ENCODE data around the gene MOB4. TPM values are rescaled to one million over a fixed set of nuclear protein-coding genes. Genes with fewer than 3 reads are reported as not detected.

Gene MOB4
- total and polyA plus RNA-seq, 10 of the 15 experiments (the other 5 are each of a cell fraction or from before 2014, with no cell fraction given), result 13.5 to 44.2 (median 32.4) TPM

DNA sequence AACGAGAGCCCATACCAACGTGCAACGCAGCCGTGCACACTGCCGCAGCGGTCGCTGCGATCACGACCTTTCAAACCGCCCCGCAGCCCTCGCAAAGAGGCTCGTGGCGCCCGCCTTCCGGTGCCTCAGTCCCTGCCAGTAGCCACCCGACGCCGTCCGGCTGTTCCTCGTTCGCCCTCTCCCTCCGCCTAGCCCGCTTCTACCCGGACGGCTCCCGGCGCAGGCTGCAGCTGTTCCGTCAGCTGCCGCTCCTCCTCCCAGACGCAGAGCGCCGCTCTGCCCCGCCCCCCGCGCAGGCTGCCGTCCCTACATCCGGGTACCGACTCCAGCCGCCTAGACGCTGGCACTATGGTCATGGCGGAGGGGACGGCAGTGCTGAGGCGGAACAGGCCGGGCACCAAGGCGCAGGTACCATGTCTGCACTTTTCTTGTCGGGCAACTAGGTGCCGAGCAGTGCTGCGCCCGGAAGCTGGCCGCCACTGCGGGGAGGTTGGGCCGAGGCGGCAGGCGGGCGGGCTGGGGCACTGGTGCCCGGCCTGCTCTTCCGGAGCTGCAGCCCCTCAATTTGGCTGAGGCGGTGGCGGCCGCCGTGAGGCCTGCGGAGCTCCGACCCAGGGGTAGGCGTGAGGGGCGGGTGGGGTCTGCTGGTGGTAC is at the start of gene MOB4 (continued):
- TF ChIP-seq, protein P1, sequence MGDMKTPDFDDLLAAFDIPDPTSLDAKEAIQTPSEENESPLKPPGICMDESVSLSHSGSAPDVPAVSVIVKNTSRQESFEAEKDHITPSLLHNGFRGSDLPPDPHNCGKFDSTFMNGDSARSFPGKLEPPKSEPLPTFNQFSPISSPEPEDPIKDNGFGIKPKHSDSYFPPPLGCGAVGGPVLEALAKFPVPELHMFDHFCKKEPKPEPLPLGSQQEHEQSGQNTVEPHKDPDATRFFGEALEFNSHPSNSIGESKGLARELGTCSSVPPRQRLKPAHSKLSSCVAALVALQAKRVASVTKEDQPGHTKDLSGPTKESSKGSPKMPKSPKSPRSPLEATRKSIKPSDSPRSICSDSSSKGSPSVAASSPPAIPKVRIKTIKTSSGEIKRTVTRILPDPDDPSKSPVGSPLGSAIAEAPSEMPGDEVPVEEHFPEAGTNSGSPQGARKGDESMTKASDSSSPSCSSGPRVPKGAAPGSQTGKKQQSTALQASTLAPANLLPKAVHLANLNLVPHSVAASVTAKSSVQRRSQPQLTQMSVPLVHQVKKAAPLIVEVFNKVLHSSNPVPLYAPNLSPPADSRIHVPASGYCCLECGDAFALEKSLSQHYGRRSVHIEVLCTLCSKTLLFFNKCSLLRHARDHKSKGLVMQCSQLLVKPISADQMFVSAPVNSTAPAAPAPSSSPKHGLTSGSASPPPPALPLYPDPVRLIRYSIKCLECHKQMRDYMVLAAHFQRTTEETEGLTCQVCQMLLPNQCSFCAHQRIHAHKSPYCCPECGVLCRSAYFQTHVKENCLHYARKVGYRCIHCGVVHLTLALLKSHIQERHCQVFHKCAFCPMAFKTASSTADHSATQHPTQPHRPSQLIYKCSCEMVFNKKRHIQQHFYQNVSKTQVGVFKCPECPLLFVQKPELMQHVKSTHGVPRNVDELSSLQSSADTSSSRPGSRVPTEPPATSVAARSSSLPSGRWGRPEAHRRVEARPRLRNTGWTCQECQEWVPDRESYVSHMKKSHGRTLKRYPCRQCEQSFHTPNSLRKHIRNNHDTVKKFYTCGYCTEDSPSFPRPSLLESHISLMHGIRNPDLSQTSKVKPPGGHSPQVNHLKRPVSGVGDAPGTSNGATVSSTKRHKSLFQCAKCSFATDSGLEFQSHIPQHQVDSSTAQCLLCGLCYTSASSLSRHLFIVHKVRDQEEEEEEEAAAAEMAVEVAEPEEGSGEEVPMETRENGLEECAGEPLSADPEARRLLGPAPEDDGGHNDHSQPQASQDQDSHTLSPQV (IDR thresholded peaks at IDR 0.05), result no peak
- TF ChIP-seq ETV6 (conservative IDR thresholded peaks at IDR 0.05 in 1 of 2, IDR thresholded peaks at IDR 0.05 in 1 of 2; ENCODE audit: borderline replicate concordance in 1 of 2, low read depth in 1 of 2) (peak in 1 of 2 experiments; percentile 9; a peak in 1 of 4 replicates), SMAD5 (IDR thresholded peaks at IDR 0.05; ENCODE audit: low read depth) (peak; percentile 86), POLR2AphosphoS5 (IDR thresholded peaks at IDR 0.05; ENCODE audit: low read length) (peak; percentile 96), SUZ12 (IDR thresholded peaks at IDR 0.05; ENCODE audit: unreplicated experiment) (no peak), RBBP5 (conservative IDR thresholded peaks at IDR 0.05) (no peak), JUNB (IDR thresholded peaks at IDR 0.05) (no peak), ESRRA (IDR thresholded peaks at IDR 0.05; ENCODE audit: low read length) (peak; percentile 85; the same call in 1 of the 2 replicates), RELA (IDR thresholded peaks at IDR 0.05; ENCODE audit: borderline replicate concordance, partially characterized antibody) (peak; percentile 91), ZSCAN29 (IDR thresholded peaks at IDR 0.05) (peak; percentile 7; the same call in 1 of the 2 replicates), BCL11A (IDR thresholded peaks at IDR 0.05; ENCODE audit: low read depth, low read length) (no peak), CHD4 (IDR thresholded peaks at IDR 0.05) (no peak), MYB (IDR thresholded peaks at IDR 0.05; ENCODE audit: borderline replicate concordance, low read depth, low read length) (0 out of 2 replicates have a peak, but pooled peaks have one; percentile 47), RB1 (IDR thresholded peaks at IDR 0.05; ENCODE audit: borderline replicate concordance) (peak; percentile 93; the same call in 1 of the 2 replicates), NR2F1 (conservative IDR thresholded peaks at IDR 0.05) (peak; percentile 93), ASH2L (IDR thresholded peaks at IDR 0.05; ENCODE audit: borderline replicate concordance, low read depth) (0 out of 2 replicates have a peak, but pooled peaks have one; percentile 75), BMI1 (IDR thresholded peaks at IDR 0.05; ENCODE audit: borderline replicate concordance) (no peak)
- TF ChIP-seq, protein P2, sequence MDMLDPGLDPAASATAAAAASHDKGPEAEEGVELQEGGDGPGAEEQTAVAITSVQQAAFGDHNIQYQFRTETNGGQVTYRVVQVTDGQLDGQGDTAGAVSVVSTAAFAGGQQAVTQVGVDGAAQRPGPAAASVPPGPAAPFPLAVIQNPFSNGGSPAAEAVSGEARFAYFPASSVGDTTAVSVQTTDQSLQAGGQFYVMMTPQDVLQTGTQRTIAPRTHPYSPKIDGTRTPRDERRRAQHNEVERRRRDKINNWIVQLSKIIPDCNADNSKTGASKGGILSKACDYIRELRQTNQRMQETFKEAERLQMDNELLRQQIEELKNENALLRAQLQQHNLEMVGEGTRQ (IDR thresholded peaks at IDR 0.05; ENCODE audit: borderline replicate concordance, low read depth, low read length), result no peak; the same call in 1 of the 2 replicates
- TF ChIP-seq, protein P3, sequence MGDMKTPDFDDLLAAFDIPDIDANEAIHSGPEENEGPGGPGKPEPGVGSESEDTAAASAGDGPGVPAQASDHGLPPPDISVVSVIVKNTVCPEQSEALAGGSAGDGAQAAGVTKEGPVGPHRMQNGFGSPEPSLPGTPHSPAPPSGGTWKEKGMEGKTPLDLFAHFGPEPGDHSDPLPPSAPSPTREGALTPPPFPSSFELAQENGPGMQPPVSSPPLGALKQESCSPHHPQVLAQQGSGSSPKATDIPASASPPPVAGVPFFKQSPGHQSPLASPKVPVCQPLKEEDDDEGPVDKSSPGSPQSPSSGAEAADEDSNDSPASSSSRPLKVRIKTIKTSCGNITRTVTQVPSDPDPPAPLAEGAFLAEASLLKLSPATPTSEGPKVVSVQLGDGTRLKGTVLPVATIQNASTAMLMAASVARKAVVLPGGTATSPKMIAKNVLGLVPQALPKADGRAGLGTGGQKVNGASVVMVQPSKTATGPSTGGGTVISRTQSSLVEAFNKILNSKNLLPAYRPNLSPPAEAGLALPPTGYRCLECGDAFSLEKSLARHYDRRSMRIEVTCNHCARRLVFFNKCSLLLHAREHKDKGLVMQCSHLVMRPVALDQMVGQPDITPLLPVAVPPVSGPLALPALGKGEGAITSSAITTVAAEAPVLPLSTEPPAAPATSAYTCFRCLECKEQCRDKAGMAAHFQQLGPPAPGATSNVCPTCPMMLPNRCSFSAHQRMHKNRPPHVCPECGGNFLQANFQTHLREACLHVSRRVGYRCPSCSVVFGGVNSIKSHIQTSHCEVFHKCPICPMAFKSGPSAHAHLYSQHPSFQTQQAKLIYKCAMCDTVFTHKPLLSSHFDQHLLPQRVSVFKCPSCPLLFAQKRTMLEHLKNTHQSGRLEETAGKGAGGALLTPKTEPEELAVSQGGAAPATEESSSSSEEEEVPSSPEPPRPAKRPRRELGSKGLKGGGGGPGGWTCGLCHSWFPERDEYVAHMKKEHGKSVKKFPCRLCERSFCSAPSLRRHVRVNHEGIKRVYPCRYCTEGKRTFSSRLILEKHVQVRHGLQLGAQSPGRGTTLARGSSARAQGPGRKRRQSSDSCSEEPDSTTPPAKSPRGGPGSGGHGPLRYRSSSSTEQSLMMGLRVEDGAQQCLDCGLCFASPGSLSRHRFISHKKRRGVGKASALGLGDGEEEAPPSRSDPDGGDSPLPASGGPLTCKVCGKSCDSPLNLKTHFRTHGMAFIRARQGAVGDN (IDR thresholded peaks at IDR 0.05), result peak; percentile 96
- TF ChIP-seq, protein P4, sequence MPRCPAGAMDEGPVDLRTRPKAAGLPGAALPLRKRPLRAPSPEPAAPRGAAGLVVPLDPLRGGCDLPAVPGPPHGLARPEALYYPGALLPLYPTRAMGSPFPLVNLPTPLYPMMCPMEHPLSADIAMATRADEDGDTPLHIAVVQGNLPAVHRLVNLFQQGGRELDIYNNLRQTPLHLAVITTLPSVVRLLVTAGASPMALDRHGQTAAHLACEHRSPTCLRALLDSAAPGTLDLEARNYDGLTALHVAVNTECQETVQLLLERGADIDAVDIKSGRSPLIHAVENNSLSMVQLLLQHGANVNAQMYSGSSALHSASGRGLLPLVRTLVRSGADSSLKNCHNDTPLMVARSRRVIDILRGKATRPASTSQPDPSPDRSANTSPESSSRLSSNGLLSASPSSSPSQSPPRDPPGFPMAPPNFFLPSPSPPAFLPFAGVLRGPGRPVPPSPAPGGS (IDR thresholded peaks at IDR 0.05; ENCODE audit: borderline replicate concordance, insufficient read depth, low read depth, low read length, poor library complexity, severe bottlenecking), result peak; percentile 10
